A549 (cell line): Measurements from ENCODE around the gene DOK5.

Experiments used
- CTCF ChIP-seq: fragments of >200 bp; sonication (Bioruptor Twin); formaldehyde crosslinking; IDR thresholded peaks from 3 replicates; pipeline ENCODE4 v1.5.1; 2016
- JUN ChIP-seq, 2 experiments: fragments of >200 bp; sonication (Bioruptor Twin); formaldehyde crosslinking; IDR thresholded peaks; 2 replicates in 1 of 2; 3 replicates in 1 of 2; pipeline ENCODE4 v1.6.1; 2016 to 2017
- POLR2A ChIP-seq: IDR thresholded peaks from 2 replicates; pipeline ENCODE4 v1.6.1; 2012; ENCODE audit warnings: mild to moderate bottlenecking, low read length
- RAD21 ChIP-seq, 2 experiments: fragments of >200 bp in 1 of 2; sonication (Bioruptor Twin) in 1 of 2; formaldehyde crosslinking in 1 of 2; IDR thresholded peaks in 1 of 2; conservative IDR thresholded peaks in 1 of 2; 2 replicates in 1 of 2; 3 replicates in 1 of 2; pipeline ENCODE4 v1.6.1; 2012 to 2018; ENCODE audit warnings: inconsistent platforms in 1 of 2
- RNF2 ChIP-seq: fragments of 200-600 bp; sonication (generic); IDR thresholded peaks from 2 replicates; pipeline ENCODE4 v1.6.1; 2016; ENCODE audit warnings: low read depth, mild to moderate bottlenecking, antibody characterized with exemption, moderate library complexity, borderline replicate concordance
- TF ChIP-seq, protein P1 (sequence below): IDR thresholded peaks from 2 replicates; pipeline ENCODE4 v1.6.1; 2012

- TF ChIP-seq RNF2 (no peak), JUN (IDR thresholded peaks at IDR 0.05) (no peak), RAD21 (conservative IDR thresholded peaks at IDR 0.05 in 1 of 2, IDR thresholded peaks at IDR 0.05 in 1 of 2) (no peak), CTCF (no peak), POLR2A (no peak)
- TF ChIP-seq, protein P1, sequence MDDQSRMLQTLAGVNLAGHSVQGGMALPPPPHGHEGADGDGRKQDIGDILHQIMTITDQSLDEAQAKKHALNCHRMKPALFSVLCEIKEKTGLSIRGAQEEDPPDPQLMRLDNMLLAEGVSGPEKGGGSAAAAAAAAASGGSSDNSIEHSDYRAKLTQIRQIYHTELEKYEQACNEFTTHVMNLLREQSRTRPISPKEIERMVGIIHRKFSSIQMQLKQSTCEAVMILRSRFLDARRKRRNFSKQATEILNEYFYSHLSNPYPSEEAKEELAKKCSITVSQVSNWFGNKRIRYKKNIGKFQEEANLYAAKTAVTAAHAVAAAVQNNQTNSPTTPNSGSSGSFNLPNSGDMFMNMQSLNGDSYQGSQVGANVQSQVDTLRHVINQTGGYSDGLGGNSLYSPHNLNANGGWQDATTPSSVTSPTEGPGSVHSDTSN = no peak
Observed at GRCh38 chr20:54475334-54476168, at the start of gene DOK5.
